Activated B cell treated with CpG ODN at 0.5 μM for 24 hours (primary cell): Measurements from ENCODE around the gene ADCY2. TPM values are rescaled to one million over a fixed set of nuclear protein-coding genes. Genes with fewer than 3 reads are reported as not detected.

Source experiments
- ATAC-seq: fragments of 200-7000 bp; cut with Tn5 transposase; one replicate; pipeline ENCODE4 v1.10.0; 2021; ENCODE audit warnings: low read depth, mild to moderate bottlenecking, moderate library complexity
- CTCF ChIA-PET: fragments of 350-600 bp; sonication (Branson Sonifier 250); formaldehyde crosslinking; loops from one replicate; lab custom pipeline; 2021; ENCODE audit warnings: antibody characterized with exemption; lab: Charles Lee
- POLR2A ChIA-PET: fragments of 350-600 bp; sonication (Branson Sonifier 250); formaldehyde crosslinking; loops from one replicate; lab custom pipeline; 2021; ENCODE audit warnings: antibody characterized with exemption; lab: Charles Lee
- DNase-seq: peaks from one replicate; pipeline ENCODE4 v3.0.0; 2022
- H3K27ac Mint-ChIP-seq: one replicate; pipeline ENCODE4 v1.8.0; 2020; ENCODE audit warnings: mixed read lengths
- H3K27me3 Mint-ChIP-seq: one replicate; pipeline ENCODE4 v1.8.0; 2021; ENCODE audit warnings: mixed read lengths
- H3K36me3 Mint-ChIP-seq: one replicate; pipeline ENCODE4 v1.8.0; 2021; ENCODE audit warnings: low read depth, mixed read lengths
- H3K4me1 Mint-ChIP-seq: one replicate; pipeline ENCODE4 v1.8.0; 2021; ENCODE audit warnings: mixed read lengths
- H3K4me3 Mint-ChIP-seq: one replicate; pipeline ENCODE4 v1.8.0; 2020; ENCODE audit warnings: mild to moderate bottlenecking, mixed read lengths
- H3K9me3 Mint-ChIP-seq: one replicate; pipeline ENCODE4 v1.8.0; 2020; ENCODE audit warnings: mixed read lengths
- intact Hi-C: fragments of 100-400 bp; cut with micrococcal nuclease; formaldehyde crosslinking; loops from one replicate; pipeline ENCODE4 v1.15.1; 2024
- total RNA-seq: library from RNA; stranded (reverse); gene quantifications from 2 replicates; pipeline ENCODE4 v1.2.3, GENCODE V29; 2022
- TF ChIP-seq, protein P1 (sequence below): fragments of 200-600 bp; IDR thresholded peaks from one replicate; pipeline ENCODE4 v1.8.0; 2022; ENCODE audit warnings: antibody characterized with exemption, mild to moderate bottlenecking

Gene ADCY2
- total RNA-seq, 1 donor from 2014 or later = not detected

- Mint-ChIP-seq H3K27me3 (no peaks in the 10 kb centered on the region), H3K4me3 (no peak overlapping the region), H3K4me1 (peaks cover 16% of the 10 kb centered on the region), H3K36me3 (peaks cover 84% of the 10 kb centered on the region), H3K27ac (no peak overlapping the region), H3K9me3 (no peaks in the 10 kb centered on the region)
- no peak for DNase-seq
- no peak for ATAC-seq
- TF ChIP-seq, protein P1, sequence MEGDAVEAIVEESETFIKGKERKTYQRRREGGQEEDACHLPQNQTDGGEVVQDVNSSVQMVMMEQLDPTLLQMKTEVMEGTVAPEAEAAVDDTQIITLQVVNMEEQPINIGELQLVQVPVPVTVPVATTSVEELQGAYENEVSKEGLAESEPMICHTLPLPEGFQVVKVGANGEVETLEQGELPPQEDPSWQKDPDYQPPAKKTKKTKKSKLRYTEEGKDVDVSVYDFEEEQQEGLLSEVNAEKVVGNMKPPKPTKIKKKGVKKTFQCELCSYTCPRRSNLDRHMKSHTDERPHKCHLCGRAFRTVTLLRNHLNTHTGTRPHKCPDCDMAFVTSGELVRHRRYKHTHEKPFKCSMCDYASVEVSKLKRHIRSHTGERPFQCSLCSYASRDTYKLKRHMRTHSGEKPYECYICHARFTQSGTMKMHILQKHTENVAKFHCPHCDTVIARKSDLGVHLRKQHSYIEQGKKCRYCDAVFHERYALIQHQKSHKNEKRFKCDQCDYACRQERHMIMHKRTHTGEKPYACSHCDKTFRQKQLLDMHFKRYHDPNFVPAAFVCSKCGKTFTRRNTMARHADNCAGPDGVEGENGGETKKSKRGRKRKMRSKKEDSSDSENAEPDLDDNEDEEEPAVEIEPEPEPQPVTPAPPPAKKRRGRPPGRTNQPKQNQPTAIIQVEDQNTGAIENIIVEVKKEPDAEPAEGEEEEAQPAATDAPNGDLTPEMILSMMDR = no peak
- ChIA-PET POLR2A (no interaction called here), CTCF (no interaction called here)
- intact Hi-C loops = no loop called here
Observed at GRCh38 chr5:7877851-7878250, 481.9 kb downstream of the ADCY2 start.

GRCh38 chr5:7878381-7878873, 482.5 kb downstream of the ADCY2 start:
- no peak overlapping the region for H3K27ac Mint-ChIP-seq
- intact Hi-C loops = no loop called here
- TF ChIP-seq, protein P1 = no peak
- H3K9me3 Mint-ChIP-seq = no peaks in the 10 kb centered on the region
- H3K4me3 Mint-ChIP-seq = no peak overlapping the region
- ATAC-seq (no peak), DNase-seq (no peak)
- ChIA-PET POLR2A (interaction anchor here (0.7 to 1.0 kb wide), 2 partner anchors 9 to 10 kb away, joined by 3 to 5 read pairs; partner anchors contain the start of genes FASTKD3 and MTRR), CTCF (no interaction called here)
- H3K36me3 Mint-ChIP-seq = peaks cover 85% of the 10 kb centered on the region
- H3K27me3 Mint-ChIP-seq = no peaks in the 10 kb centered on the region
- peaks cover 11% of the 10 kb centered on the region for H3K4me1 Mint-ChIP-seq
